ENCODE measurements around the gene GTSF1L. TPM values are rescaled to one million over a fixed set of nuclear protein-coding genes. Genes with fewer than 3 reads are reported as not detected.

Gene GTSF1L
- total RNA-seq, 1 donor from 2014 or later: not detected

DNA sequence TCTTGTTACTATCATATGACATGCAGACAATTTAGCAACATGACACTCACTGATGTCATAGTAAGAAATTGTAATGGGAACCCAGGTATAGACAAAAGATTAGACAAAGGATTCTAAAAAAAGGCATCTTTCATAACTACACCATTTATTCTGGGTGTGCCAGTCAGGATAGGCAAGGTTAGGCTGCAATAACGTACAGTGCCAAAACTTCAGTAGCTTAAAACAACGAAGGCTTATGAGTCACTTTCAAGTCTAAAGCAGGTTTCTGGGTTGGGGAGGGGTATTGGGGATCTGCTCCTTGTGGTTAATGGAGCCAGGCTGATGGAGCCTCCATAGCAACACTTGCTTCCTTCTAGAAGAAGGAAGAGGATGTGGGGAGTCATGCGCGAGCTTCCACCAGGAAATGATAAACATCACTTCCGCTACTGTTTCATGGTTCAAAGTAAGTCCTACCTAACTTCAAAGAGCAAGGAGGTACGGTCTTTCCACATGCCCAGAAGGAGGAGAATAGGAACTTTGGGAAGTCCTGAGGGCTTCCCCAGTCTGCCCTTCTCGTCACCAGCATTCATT, 2.0 kb upstream of the GTSF1L start:
- TF ChIP-seq, protein P1, sequence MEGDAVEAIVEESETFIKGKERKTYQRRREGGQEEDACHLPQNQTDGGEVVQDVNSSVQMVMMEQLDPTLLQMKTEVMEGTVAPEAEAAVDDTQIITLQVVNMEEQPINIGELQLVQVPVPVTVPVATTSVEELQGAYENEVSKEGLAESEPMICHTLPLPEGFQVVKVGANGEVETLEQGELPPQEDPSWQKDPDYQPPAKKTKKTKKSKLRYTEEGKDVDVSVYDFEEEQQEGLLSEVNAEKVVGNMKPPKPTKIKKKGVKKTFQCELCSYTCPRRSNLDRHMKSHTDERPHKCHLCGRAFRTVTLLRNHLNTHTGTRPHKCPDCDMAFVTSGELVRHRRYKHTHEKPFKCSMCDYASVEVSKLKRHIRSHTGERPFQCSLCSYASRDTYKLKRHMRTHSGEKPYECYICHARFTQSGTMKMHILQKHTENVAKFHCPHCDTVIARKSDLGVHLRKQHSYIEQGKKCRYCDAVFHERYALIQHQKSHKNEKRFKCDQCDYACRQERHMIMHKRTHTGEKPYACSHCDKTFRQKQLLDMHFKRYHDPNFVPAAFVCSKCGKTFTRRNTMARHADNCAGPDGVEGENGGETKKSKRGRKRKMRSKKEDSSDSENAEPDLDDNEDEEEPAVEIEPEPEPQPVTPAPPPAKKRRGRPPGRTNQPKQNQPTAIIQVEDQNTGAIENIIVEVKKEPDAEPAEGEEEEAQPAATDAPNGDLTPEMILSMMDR (IDR thresholded peaks at IDR 0.05; ENCODE audit: partially characterized antibody, unreplicated experiment): no peak
- Mint-ChIP-seq H3K27me3 (ENCODE audit: unreplicated experiment) (peaks cover under 1% of the 10 kb centered on the region), H3K4me3 (ENCODE audit: unreplicated experiment) (no peak overlapping the region), H3K36me3 (ENCODE audit: unreplicated experiment) (no peaks in the 10 kb centered on the region), H3K9me3 (ENCODE audit: unreplicated experiment) (peaks cover 2% of the 10 kb centered on the region), H3K4me1 (ENCODE audit: low read depth, unreplicated experiment) (no peaks in the 10 kb centered on the region), H3K27ac (ENCODE audit: unreplicated experiment) (no peak overlapping the region)
- no peak for DNase-seq

DNA sequence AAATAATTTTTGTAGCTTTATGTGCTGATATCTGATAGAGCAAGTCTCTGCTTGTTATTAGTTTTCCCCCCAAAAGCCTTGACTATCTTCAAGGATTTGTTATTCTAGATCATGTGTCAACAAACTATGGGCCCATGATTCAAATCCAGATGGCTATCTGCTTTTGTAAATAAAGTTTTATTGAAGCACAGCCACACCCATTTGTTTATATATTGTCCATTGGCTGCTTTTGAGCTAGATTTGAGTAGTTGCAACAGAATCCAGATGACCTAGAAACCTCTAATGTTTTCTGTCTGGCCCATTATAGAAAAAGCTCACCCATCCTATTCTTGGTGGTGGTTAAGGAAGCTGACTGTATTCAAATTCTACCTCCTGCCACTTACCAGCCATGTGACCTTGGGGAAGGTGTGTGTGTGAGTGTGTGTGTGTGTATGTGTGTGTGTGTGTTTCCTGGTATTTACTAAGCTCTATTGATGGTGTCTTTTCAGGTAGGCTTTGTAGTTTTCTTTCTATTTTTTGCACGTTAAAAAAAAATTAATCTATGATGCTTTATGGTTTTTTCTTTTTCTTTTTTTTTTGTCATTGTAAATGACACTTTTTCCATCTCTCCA, 1.3 kb upstream of the GTSF1L start:
- peaks cover 2% of the 10 kb centered on the region for H3K9me3 Mint-ChIP-seq (ENCODE audit: unreplicated experiment)
- no peak overlapping the region for H3K27ac Mint-ChIP-seq (ENCODE audit: unreplicated experiment)
- no peaks in the 10 kb centered on the region for H3K4me1 Mint-ChIP-seq (ENCODE audit: low read depth, unreplicated experiment)
- peaks cover 2% of the 10 kb centered on the region for H3K27me3 Mint-ChIP-seq (ENCODE audit: unreplicated experiment)
- H3K4me3 Mint-ChIP-seq (ENCODE audit: unreplicated experiment): no peak overlapping the region
- H3K36me3 Mint-ChIP-seq (ENCODE audit: unreplicated experiment): no peaks in the 10 kb centered on the region
- DNase-seq: no peak
- TF ChIP-seq, protein P1 (IDR thresholded peaks at IDR 0.05; ENCODE audit: partially characterized antibody, unreplicated experiment): no peak

DNA sequence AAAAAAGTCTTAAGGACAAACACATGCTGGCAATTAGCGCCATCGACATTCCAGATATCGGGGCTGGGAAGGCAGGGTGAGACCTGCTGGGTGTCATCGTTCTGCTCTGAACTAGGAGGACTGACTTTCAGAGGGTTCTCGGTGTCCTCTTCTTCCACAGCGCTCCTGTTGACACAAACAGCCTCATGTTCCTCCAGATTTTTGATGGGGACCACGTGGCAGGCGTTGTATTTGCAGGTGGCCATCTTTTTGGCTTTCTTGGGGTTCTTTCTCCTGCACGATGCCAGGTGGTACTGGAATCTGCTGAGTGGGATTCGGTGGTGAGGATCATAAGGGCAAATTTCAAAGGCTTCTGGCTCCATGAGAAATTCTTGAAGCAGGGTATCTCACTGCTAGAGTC, 469 bp downstream of the GTSF1L start:
- DNase-seq: no peak
- TF ChIP-seq, protein P1 (IDR thresholded peaks at IDR 0.05; ENCODE audit: partially characterized antibody, unreplicated experiment): no peak
- Mint-ChIP-seq H3K27ac (ENCODE audit: unreplicated experiment) (no peak overlapping the region), H3K27me3 (ENCODE audit: unreplicated experiment) (peaks cover 2% of the 10 kb centered on the region), H3K4me1 (ENCODE audit: low read depth, unreplicated experiment) (peaks cover 3% of the 10 kb centered on the region), H3K4me3 (ENCODE audit: unreplicated experiment) (no peak overlapping the region), H3K36me3 (ENCODE audit: unreplicated experiment) (no peaks in the 10 kb centered on the region), H3K9me3 (ENCODE audit: unreplicated experiment) (peaks cover 2% of the 10 kb centered on the region)

DNA sequence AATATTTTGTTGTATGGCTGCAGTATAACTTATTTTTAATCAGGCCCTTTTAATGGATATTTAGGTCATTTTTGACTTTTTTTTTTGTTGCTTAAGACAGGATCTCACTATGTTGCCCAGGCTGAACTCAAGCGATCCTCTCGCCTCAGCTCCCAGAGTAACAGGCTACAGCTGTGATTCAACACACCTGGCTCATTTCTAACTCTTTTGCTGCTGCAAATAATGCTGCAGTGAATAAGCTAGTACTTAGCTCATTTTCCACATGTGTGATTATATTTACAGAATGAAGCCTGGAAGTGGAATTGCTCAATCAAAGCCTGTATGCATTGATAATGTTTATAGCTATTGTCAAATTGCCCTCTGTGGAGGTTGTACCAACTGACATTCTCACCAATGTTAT, 1.1 kb downstream of the GTSF1L start:
- no peak for DNase-seq
- Mint-ChIP-seq H3K36me3 (ENCODE audit: unreplicated experiment) (no peaks in the 10 kb centered on the region), H3K4me3 (ENCODE audit: unreplicated experiment) (no peak overlapping the region), H3K27me3 (ENCODE audit: unreplicated experiment) (peaks cover 2% of the 10 kb centered on the region), H3K9me3 (ENCODE audit: unreplicated experiment) (peaks cover 2% of the 10 kb centered on the region), H3K27ac (ENCODE audit: unreplicated experiment) (no peak overlapping the region), H3K4me1 (ENCODE audit: low read depth, unreplicated experiment) (peaks cover 3% of the 10 kb centered on the region)
- TF ChIP-seq, protein P1 (IDR thresholded peaks at IDR 0.05; ENCODE audit: partially characterized antibody, unreplicated experiment): no peak

- no peak overlapping the region for H3K27ac Mint-ChIP-seq (ENCODE audit: unreplicated experiment)
- no peak for DNase-seq
- H3K36me3 Mint-ChIP-seq (ENCODE audit: unreplicated experiment): no peaks in the 10 kb centered on the region
- no peak overlapping the region for H3K4me3 Mint-ChIP-seq (ENCODE audit: unreplicated experiment)
- peaks cover 3% of the 10 kb centered on the region for H3K4me1 Mint-ChIP-seq (ENCODE audit: low read depth, unreplicated experiment)
- TF ChIP-seq, protein P1 (IDR thresholded peaks at IDR 0.05; ENCODE audit: partially characterized antibody, unreplicated experiment): no peak
- peaks cover 2% of the 10 kb centered on the region for H3K27me3 Mint-ChIP-seq (ENCODE audit: unreplicated experiment)
- peaks cover 2% of the 10 kb centered on the region for H3K9me3 Mint-ChIP-seq (ENCODE audit: unreplicated experiment)
These were observed 2.4 kb downstream of the GTSF1L start for GRCh38 chr20:43724383-43724782.
